ENCODE measurements around the gene CDK2AP2. TPM values are rescaled to one million over a fixed set of nuclear protein-coding genes. Genes with fewer than 3 reads are reported as not detected.

Gene CDK2AP2
- total and polyA plus RNA-seq, 9 of the 15 experiments (the other 6 are each of a cell fraction or from before 2014, with no cell fraction given) = 4.4 to 47.4 (median 21.7) TPM

- H2AFZ ChIP-seq (ENCODE audit: low read depth, low read length) = no peak overlapping the region
- H3K4me1 ChIP-seq (replicated peaks in 1 of 2; ENCODE audit: control insufficient read depth in 2 of 2, insufficient read depth in 2 of 2, low read length in 2 of 2) = peaks cover 0 to 35% of the 10 kb centered on the region in 2 experiments; a peak in 3 of 5 replicates
- peak; percentile 68 for ATAC-seq
- CTCF ChIA-PET (ENCODE audit: low intra/inter-chr PET ratio) = no interaction called here
- no peak overlapping the region for H3K4me2 ChIP-seq (ENCODE audit: insufficient read depth, low read length)
- BruUV-seq (replicated peaks) = no TSS peak
- H3K27me3 ChIP-seq (ENCODE audit: control insufficient read depth in 2 of 2, insufficient read depth in 2 of 2, low read length in 2 of 2) = peaks cover 2 to 27% of the 10 kb centered on the region in 2 experiments; a peak in 4 of 5 replicates
- peak in 1 of 4 experiments; percentile 38 for DNase-seq (ENCODE audit: extremely low read depth in 1 of 4, low spot score in 3 of 4)
- intact Hi-C loops (cut with micrococcal nuclease) (no loop called here), in situ Hi-C loops (cut with MboI) (no loop called here)
- H3K9me1 ChIP-seq (ENCODE audit: control insufficient read depth, insufficient read depth, low read length) = no peaks in the 10 kb centered on the region
- H4K20me1 ChIP-seq (replicated peaks; ENCODE audit: control insufficient read depth, insufficient read depth, low read length) = 0 out of 2 replicates have a peak, but pooled peaks cover 3% of the 10 kb centered on the region
- no peaks in the 10 kb centered on the region for H3K36me3 ChIP-seq (ENCODE audit: control insufficient read depth, insufficient read depth, low read length)
- 17% methylated on average over 23 of the region's 25 CpGs for WGBS (ENCODE audit: insufficient coverage, low coverage, missing lambda C conversion rate)
- H3K4me3 ChIP-seq = no peak overlapping the region
- H3K27ac ChIP-seq (ENCODE audit: extremely low read depth, low read depth, low read length) = no peak overlapping the region
- H3K9ac ChIP-seq (ENCODE audit: insufficient read depth in 1 of 2, low read depth in 2 of 2, low read length in 2 of 2) = peak overlapping the region in 1 of 2 experiments; percentile 65; a peak in 2 of 4 replicates
- no peak for FAIRE-seq
- no peaks in the 10 kb centered on the region for H3K9me3 ChIP-seq (replicated peaks; ENCODE audit: control insufficient read depth, insufficient read depth, low read depth, low read length)
- POLR2A ChIA-PET = interaction anchor here (1.0 kb wide), 1 partner anchor 14 kb away, joined by 3 read pairs; no protein-coding TSS in a partner anchor
- TF ChIP-seq ARID2 (IDR thresholded peaks at IDR 0.05) = no peak
- TF ChIP-seq ZNF79 (CRISPR knock-in tag; IDR thresholded peaks at IDR 0.05; ENCODE audit: low read depth) = no peak
- no peak for TF ChIP-seq PML (IDR thresholded peaks at IDR 0.05; ENCODE audit: low read length)
- no peak for TF ChIP-seq GABPA (tag; conservative IDR thresholded peaks at IDR 0.05; ENCODE audit: low read depth)
- no peak for TF ChIP-seq GATAD2B (IDR thresholded peaks at IDR 0.05; ENCODE audit: borderline replicate concordance)
- TF ChIP-seq TFAM (CRISPR knock-in tag; conservative IDR thresholded peaks at IDR 0.05) = no peak
- TF ChIP-seq ZNF224 (CRISPR knock-in tag; IDR thresholded peaks at IDR 0.05) = no peak
- TF ChIP-seq, protein P1, sequence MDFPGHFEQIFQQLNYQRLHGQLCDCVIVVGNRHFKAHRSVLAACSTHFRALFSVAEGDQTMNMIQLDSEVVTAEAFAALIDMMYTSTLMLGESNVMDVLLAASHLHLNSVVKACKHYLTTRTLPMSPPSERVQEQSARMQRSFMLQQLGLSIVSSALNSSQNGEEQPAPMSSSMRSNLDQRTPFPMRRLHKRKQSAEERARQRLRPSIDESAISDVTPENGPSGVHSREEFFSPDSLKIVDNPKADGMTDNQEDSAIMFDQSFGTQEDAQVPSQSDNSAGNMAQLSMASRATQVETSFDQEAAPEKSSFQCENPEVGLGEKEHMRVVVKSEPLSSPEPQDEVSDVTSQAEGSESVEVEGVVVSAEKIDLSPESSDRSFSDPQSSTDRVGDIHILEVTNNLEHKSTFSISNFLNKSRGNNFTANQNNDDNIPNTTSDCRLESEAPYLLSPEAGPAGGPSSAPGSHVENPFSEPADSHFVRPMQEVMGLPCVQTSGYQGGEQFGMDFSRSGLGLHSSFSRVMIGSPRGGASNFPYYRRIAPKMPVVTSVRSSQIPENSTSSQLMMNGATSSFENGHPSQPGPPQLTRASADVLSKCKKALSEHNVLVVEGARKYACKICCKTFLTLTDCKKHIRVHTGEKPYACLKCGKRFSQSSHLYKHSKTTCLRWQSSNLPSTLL (IDR thresholded peaks at IDR 0.05) = no peak
- TF ChIP-seq RBM39 (optimal IDR thresholded peaks at IDR 0.05; ENCODE audit: low read depth, low read length) = no peak
- TF ChIP-seq GTF2F1 (IDR thresholded peaks at IDR 0.05; ENCODE audit: low read depth, low read length) = no peak
- no peak for TF ChIP-seq ZNF232 (CRISPR knock-in tag; IDR thresholded peaks at IDR 0.05)
- no peak for TF ChIP-seq CSDE1 (IDR thresholded peaks at IDR 0.05)
- no peak for TF ChIP-seq TSC22D4 (tag; IDR thresholded peaks at IDR 0.05)
- no peak for TF ChIP-seq STAT5A (IDR thresholded peaks at IDR 0.05; ENCODE audit: borderline replicate concordance, low read length)
- no peaks in the 10 kb centered on the region for H3K79me2 ChIP-seq (ENCODE audit: control insufficient read depth, insufficient read depth, low read length)
These were observed 15.9 kb upstream of the CDK2AP2 start for GRCh38 chr11:67523556-67524479.
